Keratinocyte (primary cell): Measurements from ENCODE around the gene PYY. TPM values are rescaled to one million over a fixed set of nuclear protein-coding genes. Genes with fewer than 3 reads are reported as not detected.

Experiments
- DNase-seq: peaks from one replicate; pipeline ENCODE4 v3.0.0-alpha.2; 2011; ENCODE audit warnings: low read depth, missing footprints, low spot score
- FAIRE-seq: peaks from 2 replicates; lab custom pipeline; 2011; peaks lifted over from hg19 to GRCh38; lab: Jason Lieb, UNC
- H2AFZ ChIP-seq: 2 replicates; pipeline ENCODE4 v1.6.0; 2012; ENCODE audit warnings: low read length, control low read depth, inconsistent platforms; ENCODE audit not compliant: control insufficient read depth
- H3K27ac ChIP-seq: 2 replicates; pipeline ENCODE4 v1.5.1; 2011; ENCODE audit warnings: low read length; ENCODE audit not compliant: control insufficient read depth, insufficient read depth
- H3K27me3 ChIP-seq: 3 replicates; pipeline ENCODE4 v1.6.0; 2011; ENCODE audit warnings: low read length; ENCODE audit not compliant: control insufficient read depth, insufficient read depth; ENCODE audit errors: extremely low read depth
- H3K36me3 ChIP-seq, 2 experiments: 2 replicates in 1 of 2; 3 replicates in 1 of 2; pipeline ENCODE4 v1.5.1; 2011; ENCODE audit warnings: low read length in 2 of 2, mild to moderate bottlenecking in 1 of 2; ENCODE audit not compliant: control insufficient read depth in 2 of 2, insufficient read depth in 2 of 2; ENCODE audit errors: extremely low read depth in 1 of 2
- H3K4me1 ChIP-seq: 3 replicates; pipeline ENCODE4 v1.5.1; 2011; ENCODE audit warnings: low read length; ENCODE audit not compliant: control insufficient read depth, insufficient read depth; ENCODE audit errors: extremely low read depth
- H3K4me2 ChIP-seq: 3 replicates; pipeline ENCODE4 v1.6.0; 2011; ENCODE audit warnings: low read depth, low read length; ENCODE audit not compliant: control insufficient read depth, insufficient read depth; ENCODE audit errors: extremely low read depth
- H3K4me3 ChIP-seq, 3 experiments: fragments of 200-600 bp in 1 of 3; sonication (generic) in 1 of 3; 2 replicates in 2 of 3; 3 replicates in 1 of 3; pipeline ENCODE4 v1.5.1; 2011 to 2016; ENCODE audit warnings: low read length in 3 of 3, mild to moderate bottlenecking in 3 of 3, control low read depth in 2 of 3, inconsistent platforms in 1 of 3, low read depth in 1 of 3, mixed read lengths in 1 of 3, mixed run types in 1 of 3, moderate library complexity in 1 of 3; ENCODE audit not compliant: control insufficient read depth in 2 of 3, insufficient read depth in 2 of 3; ENCODE audit errors: extremely low read depth in 1 of 3
- H3K79me2 ChIP-seq: 2 replicates; pipeline ENCODE4 v1.6.0; 2012; ENCODE audit warnings: low read length; ENCODE audit not compliant: control insufficient read depth, insufficient read depth
- H3K9ac ChIP-seq: 3 replicates; pipeline ENCODE4 v1.6.0; 2011; ENCODE audit warnings: low read length; ENCODE audit not compliant: control insufficient read depth, insufficient read depth; ENCODE audit errors: extremely low read depth
- H3K9me1 ChIP-seq: 3 replicates; pipeline ENCODE4 v1.6.0; 2011; ENCODE audit warnings: low read length; ENCODE audit not compliant: control insufficient read depth, insufficient read depth; ENCODE audit errors: extremely low read depth
- H3K9me3 ChIP-seq: 2 replicates; pipeline ENCODE4 v1.5.1; 2012; ENCODE audit warnings: low read depth, low read length; ENCODE audit not compliant: control insufficient read depth
- H4K20me1 ChIP-seq: 3 replicates; pipeline ENCODE4 v1.6.0; 2011; ENCODE audit warnings: low read length; ENCODE audit not compliant: control insufficient read depth, insufficient read depth; ENCODE audit errors: extremely low read depth
- CTCF ChIP-seq, 3 experiments: IDR thresholded peaks in 1 of 3; conservative IDR thresholded peaks in 1 of 3; optimal IDR thresholded peaks in 1 of 3; 2 replicates in 2 of 3; 3 replicates in 1 of 3; pipeline versions ENCODE3 to v1.5.1; 2011; ENCODE audit warnings: low read length in 3 of 3, mild to moderate bottlenecking in 3 of 3, moderate library complexity in 2 of 3, control low read depth in 1 of 3, inconsistent platforms in 1 of 3; ENCODE audit not compliant: insufficient read depth in 2 of 3; ENCODE audit errors: extremely low read depth in 1 of 3
- EZH2 ChIP-seq: IDR thresholded peaks from one replicate; pipeline ENCODE4 v1.6.1; 2012; ENCODE audit warnings: inconsistent platforms, mild to moderate bottlenecking, low read length, moderate library complexity
- dilution Hi-C: fragments of 300-500 bp; cut with MboI; formaldehyde crosslinking; loops from one replicate; pipeline ENCODE4 v1.7.0; 2020; ENCODE audit warnings: low sequenced_read_pairs; ENCODE audit not compliant: extremely low pct_ligation_motif_present
- polyA plus RNA-seq, 5 experiments: library from polyadenylated mRNA; depleted of rRNA in 3 of 5; stranded (reverse) in 3 of 5; stranded (forward) in 1 of 5; unstranded in 1 of 5; fragments of >200 nt; gene quantifications; 1 replicate in 1 of 5; 2 replicates in 3 of 5; 3 replicates in 1 of 5; pipeline versions ENCODE4 v1.2.1 to v1.2.3, GENCODE V29; 2011 to 2012; ENCODE audit warnings: missing spikeins in 2 of 5, low read depth in 1 of 5, low replicate concordance in 1 of 5

Gene PYY
- polyA plus RNA-seq, 1 donor (not counting 4 experiments of a cell fraction or from before 2014, with no cell fraction given): not detected

GRCh38 chr17:44001461-44001920, 47.8 kb upstream of the PYY start:
- dilution Hi-C loops: no loop called here
- Histone ChIP-seq H3K79me2 (no peaks in the 10 kb centered on the region), H2AFZ (no peak overlapping the region), H3K27ac (no peak overlapping the region), H3K4me2 (no peak overlapping the region), H3K4me1 (peaks cover 24% of the 10 kb centered on the region), H3K4me3 (no peak overlapping the region), H3K36me3 (no peaks in the 10 kb centered on the region), H4K20me1 (no peaks in the 10 kb centered on the region), H3K9me3 (no peaks in the 10 kb centered on the region), H3K27me3 (no peaks in the 10 kb centered on the region), H3K9me1 (no peaks in the 10 kb centered on the region), H3K9ac (no peak overlapping the region)
- no peak for DNase-seq
- no peak for TF ChIP-seq EZH2
- TF ChIP-seq CTCF (optimal IDR thresholded peaks at IDR 0.05 in 1 of 3, IDR thresholded peaks at IDR 0.05 in 1 of 3, conservative IDR thresholded peaks at IDR 0.05 in 1 of 3; ENCODE audit: extremely low read depth in 1 of 3, insufficient read depth in 2 of 3, low read length in 3 of 3): no peak
- FAIRE-seq: no peak

- Histone ChIP-seq H3K79me2 (no peaks in the 10 kb centered on the region), H3K4me2 (no peak overlapping the region), H4K20me1 (no peaks in the 10 kb centered on the region), H3K9ac (no peak overlapping the region), H3K9me1 (no peaks in the 10 kb centered on the region), H3K9me3 (no peaks in the 10 kb centered on the region), H3K4me1 (peaks cover 19% of the 10 kb centered on the region), H3K4me3 (no peak overlapping the region), H2AFZ (no peak overlapping the region), H3K36me3 (no peaks in the 10 kb centered on the region), H3K27me3 (no peaks in the 10 kb centered on the region), H3K27ac (no peak overlapping the region)
- FAIRE-seq: no peak
- TF ChIP-seq EZH2 (no peak), CTCF (optimal IDR thresholded peaks at IDR 0.05 in 1 of 3, IDR thresholded peaks at IDR 0.05 in 1 of 3, conservative IDR thresholded peaks at IDR 0.05 in 1 of 3; ENCODE audit: extremely low read depth in 1 of 3, insufficient read depth in 2 of 3, low read length in 3 of 3) (no peak)
- dilution Hi-C loops: no loop called here
- DNase-seq: no peak
Observed at GRCh38 chr17:44000871-44001460, 47.2 kb upstream of the PYY start.
